Fibroblast of upper back skin (primary cell): ENCODE data around the gene TMEM62.
A peak's percentile ranks its signal among the peaks of the same experiment; 100 is the strongest.
"Not testable (repeated sequence)": the region's sequence is repeated elsewhere in the genome, so short reads cannot be mapped to it uniquely, and the experiment has no call there.

Experiments used
- DNase-seq: peaks from one replicate; pipeline ENCODE4 v3.0.0-alpha.2; 2013

TMEM62 gene

GRCh38 chr15:43210807-43211206 lies 77.4 kb downstream of the TMEM62 start:
- DNase-seq, result no peak

GRCh38 chr15:43211224-43211735 lies 77.9 kb downstream of the TMEM62 start:
- no peak for DNase-seq

GRCh38 chr15:43212299-43212698 lies 78.9 kb downstream of the TMEM62 start:
- DNase-seq, result no peak

GRCh38 chr15:43212951-43213350 lies 79.6 kb downstream of the TMEM62 start:
- no peak for DNase-seq

GRCh38 chr15:43213466-43213865 lies 80.1 kb downstream of the TMEM62 start:
- DNase-seq, result no peak

- no peak for DNase-seq
Measured at GRCh38 chr15:43214169-43214568, 80.8 kb downstream of the TMEM62 start.

- DNase-seq, result no peak
Measured at GRCh38 chr15:43214592-43215295, 81.4 kb downstream of the TMEM62 start.

GRCh38 chr15:43215961-43216360 lies 82.6 kb downstream of the TMEM62 start:
- DNase-seq, result no peak

- DNase-seq, result peak; percentile 9
Measured at GRCh38 chr15:43218908-43219706, 85.7 kb downstream of the TMEM62 start.

- no peak for DNase-seq
Measured at GRCh38 chr15:43219929-43220928, 86.8 kb downstream of the TMEM62 start.

GRCh38 chr15:43220991-43221403 lies 87.6 kb downstream of the TMEM62 start, which contains the start of gene EPB42:
TSS of gene EPB42 (minus strand) at chr15:43221018. CDS start at chr15:43220825, 193 bp downstream.
- DNase-seq, result no peak

GRCh38 chr15:43221422-43221821 lies 88.0 kb downstream of the TMEM62 start:
- DNase-seq, result no peak

- DNase-seq, result peak; percentile 58
Measured at GRCh38 chr15:43225201-43225949, 92.0 kb downstream of the TMEM62 start.

- DNase-seq, result not testable (repeated sequence)
Measured at GRCh38 chr15:43225950-43226255, 92.5 kb downstream of the TMEM62 start.

GRCh38 chr15:43226436-43227305 lies 93.3 kb downstream of the TMEM62 start:
- no peak for DNase-seq

GRCh38 chr15:43229977-43230376 lies 96.6 kb downstream of the TMEM62 start:
- DNase-seq, result no peak

GRCh38 chr15:43230640-43231115 lies 97.3 kb downstream of the TMEM62 start:
- peak; percentile 3 for DNase-seq

GRCh38 chr15:43232289-43232874 lies 99.0 kb downstream of the TMEM62 start:
- no peak for DNase-seq
